ENCODE data around the gene RCC2.
"Not testable (repeated sequence)": the region's sequence is repeated elsewhere in the genome, so short reads cannot be mapped to it uniquely, and the experiment has no call there.

RCC2 gene

DNA sequence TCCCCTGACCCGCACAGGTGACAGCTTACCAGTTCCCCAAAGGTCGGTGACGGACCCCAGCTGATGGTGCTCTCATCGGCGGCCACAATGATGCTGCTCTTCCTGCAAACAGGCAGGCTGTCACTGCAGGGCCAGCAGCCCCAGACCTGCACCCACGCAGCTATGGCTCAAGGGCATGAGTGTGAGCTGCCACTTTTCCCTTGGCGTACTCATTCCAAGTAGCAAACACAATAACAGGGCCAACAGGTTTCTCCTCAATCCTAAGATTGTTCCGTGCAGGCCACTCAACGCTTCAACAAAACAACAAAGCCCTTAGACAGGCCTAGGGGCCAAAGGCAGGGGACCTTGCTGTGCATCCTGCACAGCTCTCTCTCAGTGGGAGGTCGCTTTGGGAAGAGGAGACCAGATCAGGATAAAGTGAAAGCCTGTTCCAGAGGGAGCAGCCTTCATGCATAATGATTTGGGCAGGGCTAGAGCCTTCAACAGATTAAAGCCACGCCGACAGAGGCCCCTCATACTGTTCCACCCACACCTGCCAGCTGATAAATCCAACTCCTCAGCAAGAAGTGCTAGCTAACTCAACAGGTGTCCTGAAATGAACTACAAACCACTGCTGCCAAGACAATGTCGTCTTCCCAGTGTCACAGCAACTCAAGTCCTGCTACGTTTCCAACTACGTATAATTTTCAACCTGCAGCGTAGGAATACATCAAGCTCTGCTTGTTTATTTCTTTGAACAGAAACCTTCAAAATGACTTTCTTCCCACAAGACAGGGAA lies 27.2 kb downstream of the RCC2 start:
- H3K4me3 Mint-ChIP-seq = no peak overlapping the region
- peak overlapping the region in 1 of 2 donors; percentile 90 for H3K27ac Mint-ChIP-seq
- peaks cover 16% of the 10 kb centered on the region for H3K4me1 Mint-ChIP-seq
- no peaks in the 10 kb centered on the region for H3K9me3 Mint-ChIP-seq
- no peaks in the 10 kb centered on the region for H3K27me3 Mint-ChIP-seq
- no peak for ATAC-seq
- no peak for DNase-seq

DNA sequence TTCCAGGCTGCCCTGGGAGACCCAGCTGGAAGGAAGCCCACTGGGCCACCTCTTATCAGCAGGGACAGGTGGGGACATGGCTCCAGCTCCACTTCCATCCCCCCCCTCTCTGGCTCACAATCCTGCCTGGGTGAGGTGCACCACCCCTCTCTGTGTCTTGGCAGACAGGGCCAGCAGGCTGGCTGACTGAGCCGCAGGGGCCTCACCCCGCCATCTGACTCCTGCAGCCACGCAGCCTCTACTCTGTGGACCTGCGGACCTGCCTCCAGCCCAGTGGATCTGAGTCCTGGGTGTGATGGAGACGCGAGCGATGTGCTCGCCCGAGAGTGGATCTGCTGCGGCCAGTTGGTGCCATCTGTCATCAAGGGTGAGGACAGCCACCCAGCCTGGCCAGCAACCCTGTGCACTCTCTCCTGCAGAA lies 30.1 kb downstream of the RCC2 start:
- Mint-ChIP-seq H3K27ac (peak overlapping the region in 1 of 2 donors; percentile 50), H3K4me1 (peaks cover 11% of the 10 kb centered on the region), H3K9me3 (no peaks in the 10 kb centered on the region), H3K4me3 (no peak overlapping the region), H3K27me3 (no peaks in the 10 kb centered on the region)
- ATAC-seq (no peak), DNase-seq (no peak)

DNA sequence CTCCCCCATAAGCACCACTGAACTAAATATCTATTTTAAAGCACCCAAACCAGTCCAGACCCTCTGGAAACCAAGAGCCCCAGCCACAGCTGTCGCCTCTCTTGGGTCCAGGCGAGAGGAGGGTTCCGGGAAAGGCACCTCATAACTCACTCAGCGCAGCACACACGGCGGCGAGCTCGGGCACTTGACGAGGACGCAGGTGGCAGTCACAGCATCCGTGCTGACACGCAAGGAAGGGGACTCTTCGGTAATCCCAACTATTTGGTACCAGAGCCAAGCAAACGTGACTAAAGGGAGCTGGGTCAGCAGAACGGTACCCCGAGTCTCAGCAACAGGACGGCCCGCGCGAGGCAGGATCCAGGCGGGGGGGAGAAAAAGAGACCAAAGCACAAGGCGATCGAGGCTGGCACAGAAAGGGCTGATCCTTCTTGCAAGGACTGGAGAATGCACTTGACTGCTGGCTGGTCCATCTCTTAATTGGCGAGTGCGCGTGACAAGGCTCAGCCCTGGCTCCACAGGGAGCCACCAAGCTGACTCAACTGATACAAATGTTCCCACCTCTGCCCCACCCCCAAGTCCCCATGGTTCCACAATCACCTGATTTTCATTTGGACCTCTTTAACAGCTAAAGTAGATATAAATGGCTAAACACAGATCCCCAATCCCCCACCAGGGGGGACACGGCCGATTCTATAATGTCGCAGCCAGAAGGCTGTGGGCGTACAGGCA lies 31.5 kb downstream of the RCC2 start:
- H3K4me3 Mint-ChIP-seq = peak overlapping the region in 1 of 2 donors; percentile 22
- not testable (repeated sequence) for ATAC-seq, H3K27me3 Mint-ChIP-seq, DNase-seq, H3K9me3 Mint-ChIP-seq
- H3K4me1 Mint-ChIP-seq = peaks cover 12% of the 10 kb centered on the region
- peak overlapping the region in 1 of 2 donors; percentile 22 for H3K27ac Mint-ChIP-seq

DNA sequence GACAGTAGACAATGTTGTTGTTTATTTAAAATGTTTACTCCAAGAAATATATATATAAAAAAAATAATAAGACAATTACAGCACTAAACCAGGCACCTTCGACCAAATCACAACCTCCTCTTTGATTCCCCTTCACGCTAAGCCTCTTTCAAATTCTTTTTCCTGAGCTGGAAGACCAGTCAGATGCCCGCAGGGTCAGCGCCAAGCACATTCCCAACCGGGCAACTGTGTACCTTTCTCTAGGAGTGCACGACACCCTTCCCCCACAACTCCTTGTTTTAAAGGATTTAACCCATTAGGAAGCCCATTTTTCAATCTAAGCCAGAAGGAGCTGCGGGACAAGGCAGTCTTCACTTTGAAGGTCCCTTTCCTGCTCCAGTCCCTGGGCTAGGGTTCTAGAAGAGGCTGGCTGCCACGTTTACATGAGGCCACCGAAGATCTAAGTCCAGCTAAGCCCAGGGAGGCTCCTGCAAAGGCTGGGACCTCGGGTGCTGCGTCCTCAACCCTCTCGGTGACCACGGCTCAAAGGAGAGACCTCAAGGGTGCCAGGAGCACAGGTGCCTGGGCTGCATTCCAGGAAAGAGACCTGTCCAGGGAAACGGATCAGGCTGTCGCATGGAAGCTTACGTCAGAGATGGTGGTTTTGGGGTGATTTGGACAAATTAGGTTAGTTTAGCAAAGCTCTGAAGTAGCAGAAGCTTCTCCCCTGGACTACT lies 32.6 kb downstream of the RCC2 start:
- not testable (repeated sequence) for H3K27me3 Mint-ChIP-seq, ATAC-seq, DNase-seq, H3K9me3 Mint-ChIP-seq, H3K4me3 Mint-ChIP-seq, H3K27ac Mint-ChIP-seq
- peaks cover 11% of the 10 kb centered on the region for H3K4me1 Mint-ChIP-seq

DNA sequence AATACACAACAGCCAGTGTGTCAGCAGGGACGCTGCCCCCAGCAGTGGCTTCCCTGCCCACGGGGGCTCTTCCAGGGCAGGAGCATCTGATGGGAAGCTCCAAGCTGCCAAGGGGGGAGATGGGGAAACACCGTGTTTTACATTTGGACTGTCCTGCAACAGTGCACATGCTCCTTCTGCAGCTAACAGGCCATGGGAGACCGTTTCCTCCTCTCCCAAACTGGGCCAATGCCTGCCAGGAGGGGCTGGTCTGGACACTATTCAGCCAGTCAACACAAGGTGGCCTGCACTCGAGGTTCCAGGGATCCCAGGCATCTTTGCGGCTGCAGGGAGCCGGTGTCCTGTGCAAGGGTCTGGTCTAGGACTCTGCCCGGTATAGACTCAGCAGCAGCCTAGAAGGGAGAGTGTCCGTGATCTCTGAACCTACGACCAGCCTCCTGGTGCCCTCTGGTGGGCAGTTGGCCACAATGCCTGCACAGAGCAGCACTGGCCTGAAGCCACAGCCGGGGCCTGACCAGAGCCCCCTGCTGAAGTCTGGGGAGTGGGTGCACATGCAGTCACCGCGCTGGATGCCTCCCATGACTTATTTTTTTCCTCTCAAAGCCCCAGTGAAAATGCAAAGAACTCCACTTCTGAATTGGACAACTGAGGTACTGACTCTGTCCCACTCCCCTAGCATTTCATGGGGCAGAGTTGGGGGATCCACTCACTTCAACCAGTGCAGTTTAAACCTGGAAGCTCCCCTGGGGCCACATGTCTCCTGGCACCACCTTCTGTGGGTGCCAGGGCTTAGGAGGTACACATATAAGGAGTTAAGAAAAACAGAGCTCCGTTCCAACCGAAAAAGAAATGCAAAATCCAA lies 33.3 kb downstream of the RCC2 start:
- no peaks in the 10 kb centered on the region for H3K27me3 Mint-ChIP-seq
- peak overlapping the region in 1 of 2 donors; percentile 9 for H3K27ac Mint-ChIP-seq
- ATAC-seq (peak; percentile 81), DNase-seq (peak; percentile 57 to 59)
- no peak overlapping the region for H3K4me3 Mint-ChIP-seq
- peaks cover 11% of the 10 kb centered on the region for H3K4me1 Mint-ChIP-seq
- H3K9me3 Mint-ChIP-seq = no peaks in the 10 kb centered on the region

DNA sequence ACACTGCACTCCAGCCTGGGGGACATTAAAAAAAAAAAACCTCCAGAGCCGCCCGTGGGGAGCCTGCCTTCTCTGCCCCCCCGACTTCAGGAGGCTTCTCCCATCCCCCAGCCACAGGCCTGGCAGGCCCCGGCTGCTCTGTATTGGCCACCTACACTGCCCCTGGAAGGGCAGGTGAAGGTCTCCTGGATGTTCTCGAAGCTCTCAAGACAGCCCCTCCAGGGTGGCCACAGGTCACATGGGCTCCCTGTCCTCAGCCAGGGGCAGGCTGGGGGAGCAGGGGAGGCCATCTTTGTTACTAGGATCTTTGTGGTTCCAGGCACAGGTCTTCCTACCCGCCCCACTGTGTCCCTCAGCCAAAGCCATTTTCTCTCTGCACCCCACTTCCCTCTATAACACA lies 34.7 kb downstream of the RCC2 start:
- H3K27me3 Mint-ChIP-seq = no peaks in the 10 kb centered on the region
- H3K9me3 Mint-ChIP-seq = no peaks in the 10 kb centered on the region
- ATAC-seq = peak; percentile 25
- no peak overlapping the region for H3K4me3 Mint-ChIP-seq
- DNase-seq = no peak
- peaks cover 11% of the 10 kb centered on the region for H3K4me1 Mint-ChIP-seq
- H3K27ac Mint-ChIP-seq = peak overlapping the region in 1 of 2 donors; percentile 21

DNA sequence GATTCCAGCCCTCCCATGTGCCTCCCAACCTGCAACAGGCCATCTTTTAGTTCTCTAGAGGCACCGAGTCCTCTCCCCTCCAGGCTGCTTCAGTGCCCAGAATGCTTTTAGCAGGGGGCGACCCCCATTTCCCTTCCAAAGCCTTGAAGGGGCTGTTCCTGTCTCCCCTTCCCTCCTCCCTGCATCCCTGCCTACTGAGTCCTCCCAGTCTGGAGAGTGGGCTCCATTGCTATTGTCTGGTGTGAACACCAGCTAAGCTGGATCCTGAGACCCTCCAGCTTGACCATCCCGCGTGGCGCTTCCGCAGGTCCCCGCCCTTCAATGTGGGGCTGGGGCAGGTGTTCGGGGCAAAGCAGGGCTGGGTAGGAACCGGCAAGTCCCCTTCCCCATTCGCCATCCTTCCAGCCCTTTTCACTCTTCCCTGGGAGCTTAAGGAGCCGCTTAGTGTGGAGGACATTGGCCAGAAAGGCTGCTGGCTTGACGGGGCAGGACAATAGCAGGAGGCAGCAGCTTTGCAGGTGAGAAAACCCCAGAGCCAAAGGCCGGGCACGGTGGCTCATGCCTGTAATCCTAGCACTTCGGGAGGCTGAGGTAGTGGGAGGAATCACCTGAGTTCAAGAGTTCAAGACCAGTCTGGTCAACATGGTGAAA lies 35.3 kb downstream of the RCC2 start:
- Mint-ChIP-seq H3K27me3 (no peaks in the 10 kb centered on the region), H3K9me3 (no peaks in the 10 kb centered on the region), H3K4me3 (no peak overlapping the region), H3K4me1 (peaks cover 7% of the 10 kb centered on the region), H3K27ac (peak overlapping the region in 1 of 2 donors; percentile 91)
- ATAC-seq (no peak), DNase-seq (no peak)

DNA sequence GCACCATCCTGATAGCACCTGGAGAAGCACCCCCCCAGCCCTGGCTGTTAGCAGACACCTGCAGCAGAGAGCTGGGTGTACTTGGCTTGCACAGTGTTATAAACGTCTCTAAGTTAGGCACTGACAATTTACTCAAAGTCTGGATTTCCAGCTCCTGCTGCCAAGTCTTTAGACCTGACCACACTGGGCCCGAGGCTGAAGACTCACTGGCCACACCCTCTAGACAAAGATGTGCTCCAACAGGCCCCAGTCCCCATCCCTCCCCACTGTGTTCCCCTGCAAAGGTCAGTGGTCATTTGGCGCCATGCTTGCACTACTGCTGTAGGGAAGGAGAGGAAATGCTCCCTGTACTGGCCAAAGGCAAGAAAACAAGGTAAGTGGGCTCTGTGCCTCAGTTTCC lies 36.4 kb downstream of the RCC2 start:
- DNase-seq (no peak), ATAC-seq (no peak)
- H3K27ac Mint-ChIP-seq = peak overlapping the region in 1 of 2 donors; percentile 45
- H3K4me1 Mint-ChIP-seq = peaks cover 7% of the 10 kb centered on the region
- no peaks in the 10 kb centered on the region for H3K9me3 Mint-ChIP-seq
- no peaks in the 10 kb centered on the region for H3K27me3 Mint-ChIP-seq
- no peak overlapping the region for H3K4me3 Mint-ChIP-seq

DNA sequence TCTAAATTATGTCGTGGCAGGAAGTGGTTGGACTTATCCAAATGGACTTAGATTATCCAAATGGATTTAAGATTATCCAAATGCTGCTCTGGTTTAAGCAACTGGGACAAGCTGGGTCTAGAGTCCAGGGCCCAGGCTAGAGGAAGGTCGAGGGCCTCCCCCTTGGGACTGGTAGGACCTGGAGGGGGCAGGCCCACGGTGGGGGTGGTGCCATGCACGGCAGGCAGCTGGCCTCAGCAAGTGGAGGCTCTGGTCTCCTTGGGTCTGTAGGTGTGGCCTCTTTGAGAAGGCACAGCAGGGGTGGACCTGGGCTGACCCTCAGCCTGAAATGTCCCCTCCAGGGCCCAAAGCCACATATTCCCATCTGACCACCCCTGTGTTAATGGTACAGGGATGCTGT lies 37.6 kb downstream of the RCC2 start:
- no peak for ATAC-seq

DNA sequence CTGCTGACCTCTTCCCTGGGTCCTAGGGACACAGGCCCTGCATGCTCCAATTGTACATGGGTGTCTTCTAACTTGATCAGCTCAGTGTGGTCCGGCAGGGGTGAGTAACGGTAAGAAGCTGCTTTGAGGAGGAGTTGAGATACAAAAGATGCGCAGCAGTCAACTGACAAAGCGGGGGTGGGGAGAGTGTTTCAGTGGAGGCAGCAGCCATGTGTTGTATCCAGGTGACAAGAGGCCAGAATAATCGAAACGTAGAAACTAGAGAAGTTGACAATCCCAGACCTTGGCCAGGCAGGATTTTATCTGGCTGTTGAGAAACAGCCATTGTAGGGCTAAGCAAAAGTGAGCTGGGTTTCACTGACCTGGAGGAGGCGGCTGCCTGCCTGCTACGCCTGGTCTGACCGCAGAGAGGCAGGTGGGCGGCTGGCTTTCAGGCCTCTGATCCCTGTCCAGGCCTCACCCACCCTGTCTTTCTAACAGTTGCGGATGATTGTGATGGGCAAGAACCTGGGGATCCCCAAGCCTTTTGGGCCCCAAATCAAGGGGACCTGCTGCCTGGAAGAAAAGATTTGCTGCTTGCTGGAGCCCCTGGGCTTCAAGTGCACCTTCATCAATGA lies 38.6 kb downstream of the RCC2 start:
- Mint-ChIP-seq H3K9me3 (no peaks in the 10 kb centered on the region), H3K27me3 (no peaks in the 10 kb centered on the region), H3K4me3 (no peak overlapping the region), H3K4me1 (peaks cover 7% of the 10 kb centered on the region), H3K27ac (no peak overlapping the region)
- DNase-seq (no peak), ATAC-seq (no peak)

More for the DNA sequence above, 37.6 kb downstream of the RCC2 start:
- Mint-ChIP-seq H3K4me1 (peaks cover 7% of the 10 kb centered on the region), H3K27ac (no peak overlapping the region), H3K9me3 (no peaks in the 10 kb centered on the region), H3K27me3 (no peaks in the 10 kb centered on the region), H3K4me3 (no peak overlapping the region)
- DNase-seq = no peak

DNA sequence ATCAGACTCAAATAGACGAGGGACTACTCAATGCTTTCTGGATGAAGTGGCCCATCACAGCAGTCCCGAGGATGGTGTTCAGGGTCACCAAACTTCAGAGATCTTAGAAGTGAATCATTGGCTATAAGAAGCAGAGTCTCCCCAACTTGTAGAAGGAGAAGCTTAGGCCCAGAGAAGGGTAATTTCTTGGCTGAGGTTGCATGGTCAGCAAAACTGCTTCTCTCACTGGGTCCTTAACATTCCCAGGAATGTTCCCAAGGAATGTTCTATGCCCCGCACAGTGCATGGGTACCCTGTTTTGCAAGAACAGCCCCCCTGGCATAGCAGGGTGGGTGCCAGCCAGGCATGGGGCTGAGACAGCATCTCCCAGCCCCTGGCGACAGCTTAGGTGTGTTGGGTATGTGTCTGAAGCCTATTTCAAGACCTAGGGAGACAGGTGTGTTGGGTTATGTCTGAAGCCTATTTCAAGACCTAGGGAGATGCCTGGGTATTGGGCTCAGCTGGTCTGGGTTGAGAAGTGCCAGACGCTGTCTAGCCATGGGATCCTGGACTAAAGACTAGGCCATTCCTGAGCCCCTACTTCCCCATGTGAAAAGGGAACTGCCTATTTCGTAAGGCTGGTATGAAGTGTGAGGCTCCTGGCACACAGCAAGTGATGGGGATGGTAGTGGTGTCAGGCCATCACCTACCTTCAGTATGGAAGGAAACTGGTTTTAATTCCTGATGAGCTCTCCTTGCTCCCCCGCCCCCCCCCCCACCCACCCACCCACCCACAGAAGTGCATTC lies 41.4 kb downstream of the RCC2 start:
- H3K27ac Mint-ChIP-seq = no peak overlapping the region
- no peak for ATAC-seq
- no peak for DNase-seq
- no peaks in the 10 kb centered on the region for H3K4me1 Mint-ChIP-seq
- no peaks in the 10 kb centered on the region for H3K27me3 Mint-ChIP-seq
- H3K9me3 Mint-ChIP-seq = no peaks in the 10 kb centered on the region
- H3K4me3 Mint-ChIP-seq = no peak overlapping the region

DNA sequence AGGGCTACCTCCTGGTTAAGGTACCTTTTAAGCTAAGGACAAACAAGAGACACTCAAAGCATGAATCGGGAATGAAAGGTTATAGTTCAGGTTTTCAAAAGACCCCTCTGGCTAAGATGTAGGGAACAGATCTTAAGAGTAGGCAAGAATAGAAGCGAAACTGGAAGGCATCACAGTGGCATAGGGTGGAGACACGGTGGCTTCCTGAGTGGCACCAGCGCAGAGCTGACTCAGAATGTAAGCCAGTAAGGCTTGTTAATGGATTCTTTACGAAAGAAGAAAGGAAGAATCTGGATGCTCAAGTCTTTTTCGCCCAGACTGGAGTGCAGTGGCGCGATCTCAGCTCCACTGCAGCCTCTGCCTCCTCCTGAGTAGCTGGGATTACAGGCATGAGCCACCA lies 46.2 kb downstream of the RCC2 start:
- H3K27me3 Mint-ChIP-seq = no peaks in the 10 kb centered on the region
- no peaks in the 10 kb centered on the region for H3K9me3 Mint-ChIP-seq
- H3K27ac Mint-ChIP-seq = no peak overlapping the region
- no peak overlapping the region for H3K4me3 Mint-ChIP-seq
- DNase-seq (no peak), ATAC-seq (no peak)
- H3K4me1 Mint-ChIP-seq = no peaks in the 10 kb centered on the region

DNA sequence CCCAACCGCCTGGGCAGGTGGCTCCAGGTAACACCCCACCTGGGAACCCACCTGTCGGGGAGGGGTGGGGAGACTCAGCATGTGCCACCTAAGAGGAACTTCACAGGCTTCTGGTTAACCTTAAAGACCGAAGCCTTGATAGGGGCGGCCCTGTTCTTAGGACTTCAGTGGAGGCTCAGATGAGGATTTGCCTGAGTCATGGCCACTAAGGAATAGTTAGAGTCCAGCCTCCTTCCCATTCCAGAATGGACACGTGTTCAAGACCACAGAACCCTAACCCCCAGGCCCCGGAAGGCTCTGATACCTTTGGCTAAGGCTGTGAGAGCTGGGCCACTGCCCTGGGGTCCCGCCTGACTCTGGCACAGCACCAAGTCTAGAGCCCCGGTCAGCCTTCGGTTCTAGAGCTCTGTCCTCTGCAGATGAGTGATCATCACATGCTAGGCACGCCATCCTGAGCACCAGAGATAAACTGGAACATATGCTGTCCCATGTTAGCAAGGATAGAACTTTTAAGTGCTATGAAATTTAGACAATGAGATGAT lies 47.2 kb downstream of the RCC2 start:
- Mint-ChIP-seq H3K4me1 (no peaks in the 10 kb centered on the region), H3K27ac (no peak overlapping the region), H3K9me3 (no peaks in the 10 kb centered on the region), H3K4me3 (no peak overlapping the region), H3K27me3 (no peaks in the 10 kb centered on the region)
- DNase-seq (no peak), ATAC-seq (no peak)

All from stimulated activated naive CD8-positive, alpha-beta T cell treated with anti-CD3 and anti-CD28 coated beads, Interleukin-15, amount 100 ng/mL, for 72 hours (primary cell).